ENCODE results near the gene SCFD2.

The SCFD2 gene

DNA sequence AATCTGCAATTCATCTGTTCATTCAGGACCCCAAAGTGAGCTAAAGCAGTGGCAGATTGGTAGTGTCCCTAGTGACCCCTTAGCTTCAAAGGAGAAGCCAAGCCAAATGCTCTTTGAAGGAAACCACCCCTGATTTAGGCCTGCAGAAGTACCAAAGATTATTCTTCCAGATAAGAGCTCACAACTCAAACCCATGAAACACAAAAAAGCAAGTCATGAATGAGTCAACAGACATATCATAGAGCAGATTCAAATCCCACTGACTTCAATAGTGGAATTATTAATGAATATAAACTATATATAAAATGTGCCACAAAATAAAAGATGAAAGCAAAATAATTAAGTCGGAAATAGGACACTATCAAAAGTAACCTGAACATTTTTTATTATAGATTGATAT lies 197.6 kb downstream of the SCFD2 start:
- no peak overlapping the region for H3K4me3 ChIP-seq (ENCODE audit: low read length)
- TF ChIP-seq, protein P1, sequence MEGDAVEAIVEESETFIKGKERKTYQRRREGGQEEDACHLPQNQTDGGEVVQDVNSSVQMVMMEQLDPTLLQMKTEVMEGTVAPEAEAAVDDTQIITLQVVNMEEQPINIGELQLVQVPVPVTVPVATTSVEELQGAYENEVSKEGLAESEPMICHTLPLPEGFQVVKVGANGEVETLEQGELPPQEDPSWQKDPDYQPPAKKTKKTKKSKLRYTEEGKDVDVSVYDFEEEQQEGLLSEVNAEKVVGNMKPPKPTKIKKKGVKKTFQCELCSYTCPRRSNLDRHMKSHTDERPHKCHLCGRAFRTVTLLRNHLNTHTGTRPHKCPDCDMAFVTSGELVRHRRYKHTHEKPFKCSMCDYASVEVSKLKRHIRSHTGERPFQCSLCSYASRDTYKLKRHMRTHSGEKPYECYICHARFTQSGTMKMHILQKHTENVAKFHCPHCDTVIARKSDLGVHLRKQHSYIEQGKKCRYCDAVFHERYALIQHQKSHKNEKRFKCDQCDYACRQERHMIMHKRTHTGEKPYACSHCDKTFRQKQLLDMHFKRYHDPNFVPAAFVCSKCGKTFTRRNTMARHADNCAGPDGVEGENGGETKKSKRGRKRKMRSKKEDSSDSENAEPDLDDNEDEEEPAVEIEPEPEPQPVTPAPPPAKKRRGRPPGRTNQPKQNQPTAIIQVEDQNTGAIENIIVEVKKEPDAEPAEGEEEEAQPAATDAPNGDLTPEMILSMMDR (conservative IDR thresholded peaks at IDR 0.05; ENCODE audit: low read depth, low read length): no peak
- DNase-seq (ENCODE audit: low read depth): no peak

DNA sequence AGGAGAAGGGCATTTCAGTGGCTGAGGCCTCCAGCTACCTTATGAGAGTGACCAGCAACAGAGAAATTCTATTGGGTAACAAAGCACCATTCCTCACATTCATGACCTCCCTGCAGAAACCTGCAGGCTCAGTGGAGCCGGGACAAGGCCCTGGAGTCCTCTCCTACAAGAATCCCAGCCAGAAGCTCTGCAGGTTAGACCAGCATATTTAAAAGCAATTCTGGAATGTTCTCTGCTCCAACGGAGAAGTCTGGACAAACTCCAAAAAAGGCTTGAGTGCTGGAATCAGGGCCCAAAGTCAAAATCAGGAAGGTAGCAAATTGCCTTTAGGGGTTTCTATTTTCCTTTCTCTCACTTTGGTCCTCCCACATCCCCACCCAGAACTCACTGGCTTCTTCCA lies 202.9 kb downstream of the SCFD2 start:
- H3K4me3 ChIP-seq (ENCODE audit: low read length): no peak overlapping the region
- TF ChIP-seq, protein P1 (conservative IDR thresholded peaks at IDR 0.05; ENCODE audit: low read depth, low read length): no peak
- DNase-seq (ENCODE audit: low read depth): no peak

DNA sequence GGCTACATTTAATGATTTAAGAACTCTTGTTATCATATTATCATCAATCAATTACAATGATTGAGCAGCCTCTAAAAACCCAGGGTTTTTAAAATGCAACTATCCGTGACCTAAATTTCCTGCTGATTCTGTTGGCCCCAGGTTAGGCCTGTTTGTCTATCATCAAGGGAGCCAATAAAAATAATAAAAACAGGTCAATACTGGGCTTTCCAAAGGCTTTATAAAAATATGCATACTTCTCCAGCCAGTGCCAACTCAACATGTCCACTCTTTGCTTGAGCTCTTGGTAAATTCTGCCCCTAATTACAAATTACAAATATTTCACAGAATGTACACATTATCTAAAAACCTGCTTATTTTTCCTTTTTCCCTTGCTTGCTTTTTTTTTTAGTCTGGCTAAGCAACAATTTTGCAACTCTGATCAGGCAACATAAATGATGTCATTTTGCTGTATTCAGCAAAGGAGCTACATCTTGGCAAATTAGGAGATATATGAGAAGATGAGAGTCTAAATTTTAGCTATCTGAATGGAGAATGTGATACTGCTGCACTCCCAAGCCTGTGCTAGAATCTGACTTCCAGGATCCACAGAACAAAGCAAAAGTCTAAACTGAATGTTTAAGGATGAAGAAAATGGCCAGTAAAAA lies 204.0 kb downstream of the SCFD2 start:
- TF ChIP-seq, protein P1 (conservative IDR thresholded peaks at IDR 0.05; ENCODE audit: low read depth, low read length): no peak
- no peak for DNase-seq (ENCODE audit: low read depth)
- H3K4me3 ChIP-seq (ENCODE audit: low read length): no peak overlapping the region

DNA sequence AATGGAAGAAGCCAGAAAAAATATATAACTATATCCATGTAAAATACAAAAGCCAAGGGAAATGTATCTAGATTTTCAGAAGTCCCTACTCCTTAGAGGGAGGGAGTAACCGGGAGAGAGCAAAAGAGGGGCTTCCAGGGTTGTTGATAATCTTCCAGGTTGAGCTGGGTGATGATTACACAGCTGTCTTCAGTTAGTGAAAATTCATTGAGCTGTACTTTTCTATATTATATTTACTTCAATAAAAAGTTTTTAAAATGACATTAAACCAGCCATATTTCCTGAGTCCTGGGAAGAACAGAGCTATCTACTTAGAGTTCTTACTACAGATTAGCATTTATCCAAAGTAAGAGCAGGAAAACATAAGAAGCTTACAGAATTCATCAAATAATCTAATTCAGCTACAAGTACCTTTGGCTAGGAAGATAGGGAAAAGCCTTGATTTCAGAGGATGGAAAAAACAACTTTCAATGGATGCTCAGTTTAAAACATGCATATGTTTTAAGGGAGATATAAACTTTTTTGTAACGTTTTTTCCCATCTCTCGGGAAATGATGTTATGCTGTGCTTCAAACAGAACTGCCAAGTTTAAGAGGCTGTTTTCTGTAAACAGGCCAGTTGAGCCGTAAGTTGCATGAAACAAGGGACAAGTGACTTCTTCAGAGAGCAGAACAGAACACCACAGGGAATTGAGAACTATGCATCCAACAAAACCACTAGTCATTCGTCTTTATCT lies 204.6 kb downstream of the SCFD2 start:
- TF ChIP-seq, protein P1 (conservative IDR thresholded peaks at IDR 0.05; ENCODE audit: low read depth, low read length): no peak
- H3K4me3 ChIP-seq (ENCODE audit: low read length): no peak overlapping the region
- DNase-seq (ENCODE audit: low read depth): no peak

DNA sequence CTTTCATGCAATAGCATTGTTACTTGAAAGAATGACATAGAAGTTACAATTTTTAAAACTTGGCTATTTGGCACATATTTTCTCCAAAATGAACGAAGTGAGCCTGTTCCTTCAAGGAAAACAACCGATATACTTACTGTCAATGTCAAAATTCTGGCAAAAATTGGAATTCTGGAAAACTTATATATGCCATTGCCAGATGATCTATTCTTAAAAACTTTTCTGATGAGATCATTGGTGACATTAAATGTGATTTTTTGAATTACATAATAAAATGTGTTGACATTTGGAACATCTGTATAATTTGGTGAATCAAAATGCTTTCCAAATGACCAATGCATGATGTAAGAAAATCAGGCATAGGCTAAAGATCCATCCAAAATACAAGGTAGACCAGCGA lies 209.0 kb downstream of the SCFD2 start:
- TF ChIP-seq, protein P1 (conservative IDR thresholded peaks at IDR 0.05; ENCODE audit: low read depth, low read length): no peak
- no peak overlapping the region for H3K4me3 ChIP-seq (ENCODE audit: low read length)
- DNase-seq (ENCODE audit: low read depth): no peak

DNA sequence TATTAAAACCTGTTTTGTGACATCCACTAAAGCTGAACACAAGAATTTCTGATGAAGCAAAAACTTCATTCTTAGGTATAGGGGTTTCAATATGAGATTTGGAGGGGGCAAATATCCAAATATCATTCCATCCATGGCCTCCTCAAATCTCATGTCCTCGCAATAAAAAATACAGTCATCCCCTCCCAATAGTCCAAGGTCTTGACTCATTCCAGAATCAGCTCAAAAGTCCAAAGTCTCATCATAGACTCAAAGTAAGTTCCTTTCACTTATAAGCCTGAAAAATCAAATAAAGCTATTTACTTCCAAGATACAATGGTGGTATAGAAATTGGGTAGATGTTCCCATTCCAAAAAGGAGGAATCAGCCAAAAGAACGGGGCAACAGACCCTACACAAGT lies 213.4 kb downstream of the SCFD2 start:
- no peak overlapping the region for H3K4me3 ChIP-seq (ENCODE audit: low read length)
- DNase-seq (ENCODE audit: low read depth): no peak
- TF ChIP-seq, protein P1 (conservative IDR thresholded peaks at IDR 0.05; ENCODE audit: low read depth, low read length): no peak

DNA sequence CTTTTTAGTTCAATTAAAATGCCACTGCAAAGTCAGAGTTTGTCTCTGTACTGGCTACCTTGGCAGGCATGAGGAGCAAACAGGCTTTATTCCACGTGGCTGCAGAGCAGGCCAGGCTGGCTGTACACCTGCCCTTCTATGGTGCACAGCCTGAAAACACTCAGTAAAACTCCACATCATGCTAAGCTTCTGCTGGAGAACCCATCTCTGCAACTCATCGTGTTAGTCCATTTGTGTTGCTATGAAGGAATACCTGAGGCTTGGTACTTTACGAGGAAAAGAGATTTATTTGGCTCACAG lies 214.4 kb downstream of the SCFD2 start:
- DNase-seq (ENCODE audit: low read depth): no peak
- no peak overlapping the region for H3K4me3 ChIP-seq (ENCODE audit: low read length)
- TF ChIP-seq, protein P1 (conservative IDR thresholded peaks at IDR 0.05; ENCODE audit: low read depth, low read length): no peak

Data from retinal pigment epithelial cell (primary cell).